Activated naive CD8-positive, alpha-beta T cell treated with anti-CD3 and anti-CD28 coated beads, Interleukin-2, amount 50 U/mL, for 16 hours (primary cell): ENCODE measurements around the gene IKBIP.
A peak's percentile ranks its signal among the peaks of the same experiment; 100 is the strongest.
"Not testable (repeated sequence)": the region's sequence is repeated elsewhere in the genome, so short reads cannot be mapped to it uniquely, and the experiment has no call there.

Experiments
- DNase-seq: peaks from one replicate; pipeline ENCODE4 v3.0.0-alpha.2; 2020; ENCODE audit warnings: low read depth, low spot score

Gene IKBIP

GRCh38 chr12:98637068-98637467 is 7.5 kb downstream of the IKBIP start:
- no peak for DNase-seq

GRCh38 chr12:98635657-98636323 is 8.8 kb downstream of the IKBIP start:
- no peak for DNase-seq

GRCh38 chr12:98618952-98619351 is 25.6 kb downstream of the IKBIP start:
- no peak for DNase-seq

GRCh38 chr12:98612696-98613334 is 31.8 kb downstream of the IKBIP start:
- DNase-seq: no peak

GRCh38 chr12:98610596-98610995 is 34.0 kb downstream of the IKBIP start:
- DNase-seq: no peak

GRCh38 chr12:98606359-98606988 is 38.1 kb downstream of the IKBIP start:
- DNase-seq: no peak

GRCh38 chr12:98601924-98602323 is 42.7 kb downstream of the IKBIP start:
- no peak for DNase-seq

- not testable (repeated sequence) for DNase-seq
Measured at GRCh38 chr12:98597313-98597712, 47.3 kb downstream of the IKBIP start.

GRCh38 chr12:98595243-98595988 is 49.2 kb downstream of the IKBIP start:
- no peak for DNase-seq

- no peak for DNase-seq
Measured at GRCh38 chr12:98594050-98594835, 50.3 kb downstream of the IKBIP start.

- peak; percentile 81 for DNase-seq
Measured at GRCh38 chr12:98593351-98594049, 51.1 kb downstream of the IKBIP start, which contains the start of gene SLC25A3. TSS of gene SLC25A3 (plus strand) at chr12:98593686. CDS start at chr12:98593979, 293 bp downstream.

- no peak for DNase-seq
Measured at GRCh38 chr12:98592825-98593322, 51.7 kb downstream of the IKBIP start.

GRCh38 chr12:98591209-98591608 is 53.4 kb downstream of the IKBIP start:
- DNase-seq: no peak

GRCh38 chr12:98587084-98587483 is 57.5 kb downstream of the IKBIP start:
- no peak for DNase-seq

GRCh38 chr12:98582093-98582492 is 62.5 kb downstream of the IKBIP start:
- DNase-seq: no peak

GRCh38 chr12:98581101-98581500 is 63.5 kb downstream of the IKBIP start:
- no peak for DNase-seq

- DNase-seq: no peak
Measured at GRCh38 chr12:98580695-98581094, 63.9 kb downstream of the IKBIP start.

- DNase-seq: no peak
Measured at GRCh38 chr12:98579835-98580234, 64.8 kb downstream of the IKBIP start.

GRCh38 chr12:98579347-98579746 is 65.2 kb downstream of the IKBIP start:
- DNase-seq: no peak

- DNase-seq: no peak
Measured at GRCh38 chr12:98578821-98579220, 65.8 kb downstream of the IKBIP start.

GRCh38 chr12:98578392-98578791 is 66.2 kb downstream of the IKBIP start:
- no peak for DNase-seq
